Stimulated activated CD4-positive, alpha-beta T cell treated with anti-CD3 and anti-CD28 coated beads, Interleukin-1b, Interleukin-23, amount 100 ng/mL, for 1 hour (primary cell): Measurements from ENCODE around the gene CCDC83.
"Not testable (repeated sequence)": the region's sequence is repeated elsewhere in the genome, so short reads cannot be mapped to it uniquely, and the experiment has no call there.

ENCODE experiments used
- DNase-seq, 2 donors: peaks; one replicate each; pipeline ENCODE4 v3.0.0-alpha.2; 2020; ENCODE audit warnings: low read depth in 2 of 2

Gene CCDC83

DNA sequence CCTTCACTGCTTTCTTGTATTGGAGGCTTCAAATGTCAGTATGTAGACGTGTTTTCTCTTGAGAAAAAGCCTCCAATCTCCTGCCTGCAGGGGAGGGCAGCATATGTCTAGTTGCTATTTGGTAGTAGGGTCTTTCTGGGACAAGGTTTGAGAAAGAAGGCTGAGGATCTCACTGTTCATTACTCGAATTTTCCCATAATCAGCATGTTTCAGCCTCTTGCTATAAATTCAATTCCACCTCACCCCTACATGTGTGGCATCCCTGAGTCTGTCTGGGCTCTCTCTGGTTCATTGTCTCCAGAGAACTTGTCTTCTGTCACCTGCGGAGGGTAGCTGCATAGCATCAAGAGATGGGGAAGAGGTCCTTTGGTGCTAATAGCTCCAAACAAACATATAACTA lies 19.5 kb upstream of the CCDC83 start:
- no peak for DNase-seq

- DNase-seq, result not testable (repeated sequence)
These were observed 14.3 kb upstream of the CCDC83 start for GRCh38 chr11:85840932-85841331.

GRCh38 chr11:85843929-85844328 lies 11.3 kb upstream of the CCDC83 start:
- no peak for DNase-seq

- no peak for DNase-seq
These were observed 10.6 kb upstream of the CCDC83 start for GRCh38 chr11:85844439-85845123.

DNA sequence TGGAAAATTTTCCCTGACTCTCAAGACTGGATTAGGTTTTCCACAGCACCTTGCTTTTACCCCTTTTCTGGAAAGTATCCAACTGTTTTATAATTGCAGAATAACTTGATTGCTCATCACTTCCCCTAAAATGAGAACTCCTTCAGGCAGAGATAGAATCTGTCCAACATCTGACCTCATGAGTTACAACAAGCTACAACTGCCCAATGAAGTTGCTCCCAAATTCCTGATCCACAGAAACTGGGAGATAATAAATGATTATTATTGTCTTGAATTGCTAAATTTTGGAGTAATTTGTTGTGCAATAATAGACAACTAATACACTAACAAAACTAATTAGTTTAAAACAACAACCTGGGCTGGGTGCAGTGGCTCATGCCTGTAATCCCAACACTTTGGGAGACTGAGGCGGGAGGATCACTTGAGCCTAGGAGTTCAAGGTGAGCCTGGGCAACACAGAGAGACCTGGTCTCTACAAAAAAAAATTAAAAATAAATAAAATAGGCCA lies 10.0 kb upstream of the CCDC83 start:
- DNase-seq, result no peak

GRCh38 chr11:85847436-85847835 lies 7.7 kb upstream of the CCDC83 start:
- DNase-seq, result no peak

- DNase-seq, result no peak
These were observed 7.2 kb upstream of the CCDC83 start for GRCh38 chr11:85848006-85848405.

DNA sequence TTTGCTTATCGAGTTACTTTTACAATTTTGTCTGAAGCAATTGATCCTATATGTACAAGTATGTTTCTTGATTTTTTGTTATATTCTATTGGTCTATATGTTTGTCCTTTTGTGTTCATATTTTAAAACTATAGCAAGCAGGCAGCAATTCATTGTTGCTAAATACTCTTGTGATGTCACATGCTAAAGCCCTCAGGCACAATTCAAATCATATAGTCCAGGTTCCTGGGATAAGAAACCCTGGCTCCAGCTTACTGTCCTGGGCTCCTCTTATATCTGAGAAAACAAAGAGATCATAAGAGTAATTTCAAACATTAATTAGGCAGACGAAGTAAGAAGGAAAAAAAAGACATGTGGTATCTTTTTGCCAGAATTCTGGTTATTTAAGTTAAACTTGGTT lies 6.6 kb upstream of the CCDC83 start:
- no peak for DNase-seq

DNA sequence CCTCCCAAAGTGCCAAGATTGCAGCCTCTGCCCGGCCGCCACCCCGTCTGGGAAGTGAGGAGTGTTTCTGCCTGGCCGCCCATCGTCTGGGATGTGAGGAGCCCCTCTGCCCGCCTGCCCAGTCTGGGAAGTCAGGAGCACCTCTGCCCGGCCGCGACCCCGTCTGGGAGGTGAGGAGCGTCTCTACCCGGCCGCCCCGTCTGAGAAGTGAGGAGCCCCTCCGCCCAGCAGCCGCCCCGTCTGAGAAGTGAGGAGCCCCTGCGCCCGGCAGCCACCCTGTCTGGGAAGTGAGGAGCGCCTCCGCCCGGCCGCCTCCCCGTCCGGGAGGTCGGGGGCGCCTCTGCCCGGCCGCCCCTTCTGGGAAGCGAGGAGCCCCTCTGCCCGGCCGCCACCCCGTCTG lies 2.4 kb upstream of the CCDC83 start:
- DNase-seq, result not testable (repeated sequence)

DNA sequence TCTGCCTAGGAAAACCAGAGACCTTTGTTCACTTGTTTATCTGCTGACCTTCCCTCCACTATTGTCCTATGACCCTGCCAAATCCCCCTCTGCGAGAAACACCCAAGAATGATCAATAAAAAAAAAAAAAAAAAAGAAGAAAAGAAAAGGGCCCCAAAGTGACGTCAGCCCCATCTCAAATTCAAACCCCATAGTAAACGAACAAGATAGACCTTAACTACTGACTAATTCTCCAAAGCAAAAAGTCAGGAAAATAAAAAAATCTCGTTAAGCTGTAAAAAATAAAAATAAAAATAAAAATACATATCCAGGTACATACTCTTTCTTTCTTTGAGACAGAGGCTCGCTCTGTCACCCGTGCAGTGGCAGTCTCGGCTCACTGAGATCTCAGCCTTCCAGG lies 1.6 kb upstream of the CCDC83 start:
- DNase-seq, result not testable (repeated sequence)

GRCh38 chr11:85854212-85854556 lies 999 bp upstream of the CCDC83 start:
- no peak for DNase-seq

DNA sequence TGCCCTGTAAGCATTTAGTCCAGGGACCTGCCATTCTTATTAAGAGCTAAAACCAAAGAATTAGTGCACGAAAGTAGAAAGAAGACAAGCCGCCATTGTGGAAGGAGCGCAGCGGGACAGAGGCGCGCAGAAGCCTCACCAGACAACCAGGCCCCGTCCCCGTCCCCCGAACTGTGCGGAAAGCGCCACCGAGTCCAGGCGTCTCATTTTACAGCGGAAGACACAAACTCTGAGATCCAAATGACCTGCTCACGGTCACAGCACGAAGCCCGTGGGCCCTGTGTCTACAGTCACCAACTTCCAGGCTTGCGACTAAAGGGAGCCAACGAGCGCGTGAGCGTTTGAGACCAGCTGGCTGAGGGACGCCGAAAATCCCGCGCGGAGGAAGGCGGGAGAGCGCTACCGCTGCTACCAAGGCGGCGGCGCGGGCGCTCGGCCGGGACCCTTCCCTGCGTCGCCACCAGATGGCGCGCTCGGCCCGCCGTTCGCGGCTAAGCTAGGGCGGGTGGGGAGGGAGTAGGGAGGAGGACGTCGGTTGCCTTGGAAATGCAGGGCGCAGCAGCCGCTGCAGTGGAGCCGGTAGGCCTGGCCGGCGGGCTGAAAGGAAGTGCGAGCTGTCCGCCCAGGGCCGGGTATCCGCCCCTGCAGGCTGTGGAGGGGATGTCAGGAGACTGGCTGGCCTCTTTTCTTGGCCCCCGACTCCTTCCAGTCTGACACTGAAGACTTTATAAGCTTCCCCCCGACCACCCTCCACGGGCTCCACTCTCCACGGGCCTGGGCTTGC lies 434 bp upstream of the CCDC83 start:
- peak; percentile 73 to 85 for DNase-seq

GRCh38 chr11:85857098-85857497 lies 1.9 kb downstream of the CCDC83 start:
- DNase-seq, result no peak

DNA sequence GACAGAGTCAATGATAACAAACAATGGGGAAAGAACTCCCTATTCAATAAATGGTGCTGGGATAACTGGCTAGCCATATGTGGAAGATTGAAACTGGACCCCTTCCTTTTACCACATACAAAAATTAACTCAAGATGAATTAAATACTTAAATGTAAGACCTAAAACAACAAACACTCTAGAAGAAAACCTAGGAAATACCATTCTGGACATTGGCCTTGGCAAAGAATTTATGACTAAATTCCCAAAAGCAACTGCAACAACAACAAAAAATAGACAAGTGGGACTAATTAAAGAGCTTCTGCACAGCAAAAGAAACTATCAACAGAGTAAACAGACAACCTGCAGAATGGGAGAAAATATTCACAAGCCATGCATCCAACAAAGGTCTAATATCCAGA lies 4.4 kb downstream of the CCDC83 start:
- not testable (repeated sequence) for DNase-seq

DNA sequence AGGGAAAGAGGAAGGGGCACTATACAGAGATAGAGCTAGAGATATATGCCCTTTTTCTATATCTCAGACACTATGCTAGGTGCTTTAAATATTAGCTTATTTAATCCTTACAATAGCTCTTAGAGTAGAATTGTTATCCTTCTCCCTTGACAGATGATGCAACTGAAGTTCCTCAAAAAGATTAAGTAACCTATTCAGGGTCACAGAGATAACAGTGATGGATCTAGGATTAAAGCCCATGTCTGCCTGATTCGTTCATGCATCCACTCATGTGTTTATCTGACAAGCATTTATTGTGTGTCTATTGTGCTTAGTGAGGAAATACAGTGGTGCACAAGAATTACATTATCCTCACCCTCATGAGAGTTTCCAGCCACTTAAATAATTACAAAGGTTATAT lies 8.7 kb downstream of the CCDC83 start:
- no peak for DNase-seq

DNA sequence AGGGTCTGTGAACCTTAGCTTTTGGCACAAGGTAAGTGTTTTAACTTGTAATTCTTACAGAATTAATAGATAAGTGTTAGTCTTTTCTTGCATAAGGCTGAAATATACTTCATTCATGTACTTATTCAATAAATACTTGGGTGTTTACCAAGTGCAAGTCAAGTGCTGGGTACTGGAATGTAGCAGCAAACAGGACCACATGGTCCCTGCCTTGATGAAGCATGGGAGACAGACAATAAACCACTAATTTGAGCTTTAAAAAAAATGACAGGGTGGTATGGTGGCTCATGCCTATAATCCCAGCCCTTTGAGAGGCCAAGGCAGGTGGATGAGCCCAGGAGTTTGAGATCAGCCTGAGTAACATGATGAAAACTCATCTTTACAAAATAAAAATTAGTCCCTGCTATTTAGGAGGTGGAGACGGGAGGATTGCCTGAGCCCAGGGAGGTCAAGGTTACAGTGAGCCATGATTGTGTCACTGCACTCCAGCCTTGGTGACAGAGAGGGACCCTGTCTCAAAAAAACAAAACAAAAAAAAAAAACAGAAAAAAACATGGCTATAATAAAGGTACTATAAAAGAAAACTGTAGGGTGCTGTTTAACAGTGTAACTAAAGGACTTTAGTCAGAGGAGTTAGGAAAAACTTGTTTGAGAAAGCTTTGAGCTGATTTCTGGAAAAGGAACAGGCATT lies 11.1 kb downstream of the CCDC83 start:
- DNase-seq, result no peak

- DNase-seq, result no peak
These were observed 12.6 kb downstream of the CCDC83 start for GRCh38 chr11:85867751-85868150.

DNA sequence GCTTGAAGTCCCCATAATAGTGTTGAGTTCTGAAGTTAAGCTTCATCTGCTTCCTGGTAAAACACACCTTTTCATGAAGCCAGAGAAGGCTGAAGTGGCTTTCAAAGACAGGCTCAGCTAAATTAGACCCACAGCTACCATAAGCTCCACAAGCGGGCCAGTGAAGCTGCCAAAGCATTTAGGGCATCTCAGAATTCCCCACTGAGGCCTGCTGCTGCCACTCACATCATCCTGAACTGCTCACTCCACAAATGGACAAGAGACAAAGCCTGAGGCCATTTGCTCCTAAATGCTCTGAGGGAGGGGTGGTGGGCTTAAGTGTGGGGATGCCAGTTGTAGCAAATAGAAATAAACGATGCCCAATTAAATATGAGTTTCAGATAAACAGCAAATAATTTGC lies 14.6 kb downstream of the CCDC83 start:
- no peak for DNase-seq

- DNase-seq, result no peak
These were observed 19.1 kb downstream of the CCDC83 start for GRCh38 chr11:85874265-85874664.

DNA sequence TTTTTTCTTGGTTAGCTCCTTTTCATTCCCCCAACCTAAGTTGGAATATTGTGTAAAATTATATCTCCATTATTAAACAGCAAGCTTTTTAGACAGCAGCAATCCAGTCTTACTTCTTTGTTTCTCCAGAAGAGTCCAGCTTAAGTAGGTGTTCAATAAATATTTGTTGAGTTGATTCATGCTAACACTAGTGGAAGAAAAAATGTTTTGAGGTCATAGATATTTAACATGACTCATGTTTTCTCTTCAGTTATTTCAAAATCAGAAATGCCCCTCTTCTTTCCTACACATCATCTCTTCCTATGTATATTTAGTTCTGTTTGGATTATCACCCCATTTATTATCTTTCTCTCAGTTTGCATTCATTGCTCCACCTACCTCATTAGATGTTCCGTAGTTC lies 20.3 kb downstream of the CCDC83 start:
- no peak for DNase-seq

- no peak for DNase-seq
These were observed 29.4 kb downstream of the CCDC83 start for GRCh38 chr11:85884581-85885021.
